ENCODE results near the gene GMDS. TPM values are rescaled to one million over a fixed set of nuclear protein-coding genes. Genes with fewer than 3 reads are reported as not detected.

GMDS gene
- total and polyA plus RNA-seq, 2 of the 4 experiments (the other 2 are of a cell fraction): 7.3 to 21.9 TPM

DNA sequence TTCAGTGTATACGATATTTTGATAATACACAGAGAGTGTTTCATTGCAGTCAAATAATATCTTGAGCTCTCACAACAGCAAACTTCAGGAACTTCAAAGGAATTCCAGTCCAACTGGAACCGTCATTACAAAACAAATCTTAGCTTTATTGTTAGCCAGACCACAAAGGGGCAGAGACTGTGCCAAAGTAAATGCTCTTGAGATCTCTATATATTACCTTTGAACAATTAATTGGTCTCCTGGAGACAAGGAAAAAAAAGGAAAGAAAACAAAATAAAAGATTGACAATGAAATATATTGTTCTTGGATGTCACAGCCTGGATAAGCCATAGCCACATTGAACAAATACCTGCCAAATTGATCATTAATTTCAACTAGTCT is 565.7 kb downstream of the GMDS start:
- no CpG with 5 or more reads among the region's 2 CpGs for WGBS, 2 experiments (ENCODE audit: extremely low coverage in 2 of 2, insufficient read length in 1 of 2)
- no peaks in the 10 kb centered on the region for H3K79me1 ChIP-seq (ENCODE audit: low read depth in 1 of 2, low read length in 2 of 2)
- no peak overlapping the region for H2BK5ac ChIP-seq (ENCODE audit: low read depth, low read length, poor library complexity, severe bottlenecking)
- H4K20me1 ChIP-seq (ENCODE audit: insufficient read depth, low read length): no peaks in the 10 kb centered on the region
- no peak overlapping the region for H4K91ac ChIP-seq (ENCODE audit: insufficient read depth, low read depth, low read length)
- no TSS peak for BruUV-seq (replicated peaks)
- H3K4me1 ChIP-seq (ENCODE audit: control insufficient read depth, insufficient read depth, low read length): peaks cover 8% of the 10 kb centered on the region
- H3K14ac ChIP-seq (replicated peaks; ENCODE audit: low read depth, low read length): no peak overlapping the region
- no peaks in the 10 kb centered on the region for H3K27me3 ChIP-seq (ENCODE audit: control insufficient read depth, insufficient read depth, low read length)
- H3K56ac ChIP-seq (ENCODE audit: extremely low read depth, insufficient read depth, low read length): no peak overlapping the region
- dilution Hi-C loops (cut with HindIII; ENCODE audit: low sequenced_read_pairs, unreplicated experiment): no loop called here
- H2BK20ac ChIP-seq (ENCODE audit: low read depth, low read length): no peak overlapping the region
- no peak overlapping the region for H4K8ac ChIP-seq (ENCODE audit: low read depth in 2 of 2, low read length in 2 of 2)
- no peaks in the 10 kb centered on the region for H3K9me3 ChIP-seq (ENCODE audit: control insufficient read depth, insufficient read depth, low read length)
- no peak overlapping the region for H2AK9ac ChIP-seq (replicated peaks; ENCODE audit: low read depth, low read length, poor library complexity)
- no peaks in the 10 kb centered on the region for H3K36me3 ChIP-seq (ENCODE audit: control insufficient read depth, insufficient read depth, low read length)
- no peak overlapping the region for H2AFZ ChIP-seq (replicated peaks; ENCODE audit: low read length, poor library complexity)
- no peak for DNase-seq
- H4K5ac ChIP-seq (ENCODE audit: low read depth, low read length): no peak overlapping the region
- in situ Hi-C loops (cut with MboI; ENCODE audit: low sequenced_read_pairs): no loop called here
- H3K4me2 ChIP-seq (ENCODE audit: low read depth, low read length): no peak overlapping the region
- no peak for ATAC-seq (ENCODE audit: low read depth)
- no peak overlapping the region for H2AK5ac ChIP-seq (ENCODE audit: low read depth, low read length)
- H3K4me3 ChIP-seq (ENCODE audit: insufficient read depth, low read depth, low read length): no peak overlapping the region
- H2BK15ac ChIP-seq (ENCODE audit: low read depth, low read length): no peak overlapping the region
- ChIA-PET CTCF (interaction anchor here (1.2 kb wide), 1 partner anchor 18 kb away, joined by 4 read pairs; no protein-coding TSS in a partner anchor), POLR2A (ENCODE audit: unreplicated experiment) (no interaction called here)
- H3K9ac ChIP-seq (ENCODE audit: low read depth, low read length): no peak overlapping the region
- H3K18ac ChIP-seq (ENCODE audit: low read depth, low read length): no peak overlapping the region
- intact Hi-C loops (cut with micrococcal nuclease): no loop called here
- no peak overlapping the region for H3K23ac ChIP-seq (ENCODE audit: low read depth, low read length)
- H2BK120ac ChIP-seq (ENCODE audit: low read depth, low read length): no peak overlapping the region
- H3K4ac ChIP-seq (ENCODE audit: low read depth, low read length): no peak overlapping the region
- H3K9me1 ChIP-seq (ENCODE audit: insufficient read depth, low read length): peaks cover 6% of the 10 kb centered on the region
- TF ChIP-seq BHLHE40 (IDR thresholded peaks at IDR 0.05; ENCODE audit: low read depth, low read length) (no peak), RAD21 (IDR thresholded peaks at IDR 0.05; ENCODE audit: low read length) (no peak), POLR2A (IDR thresholded peaks at IDR 0.05; ENCODE audit: low read depth, low read length) (no peak), CEBPB (IDR thresholded peaks at IDR 0.05; ENCODE audit: low read depth, low read length) (no peak), MXI1 (IDR thresholded peaks at IDR 0.05; ENCODE audit: borderline replicate concordance, low read depth, low read length) (no peak), RFX5 (IDR thresholded peaks at IDR 0.05; ENCODE audit: low read depth, low read length) (no peak), NFE2L2 (IDR thresholded peaks at IDR 0.05; ENCODE audit: low read depth, low read length) (no peak), MAZ (IDR thresholded peaks at IDR 0.05; ENCODE audit: borderline replicate concordance, low read depth, low read length) (no peak), FOS (IDR thresholded peaks at IDR 0.05; ENCODE audit: low read depth, low read length) (no peak), RCOR1 (IDR thresholded peaks at IDR 0.05; ENCODE audit: insufficient replicate concordance, low read length) (no peak), MAFK (IDR thresholded peaks at IDR 0.05; ENCODE audit: low read depth, low read length) (no peak), CHD1 (IDR thresholded peaks at IDR 0.05; ENCODE audit: low read depth, low read length) (no peak), SMC3 (IDR thresholded peaks at IDR 0.05; ENCODE audit: low read depth, low read length) (no peak)
- TF ChIP-seq, protein P1, sequence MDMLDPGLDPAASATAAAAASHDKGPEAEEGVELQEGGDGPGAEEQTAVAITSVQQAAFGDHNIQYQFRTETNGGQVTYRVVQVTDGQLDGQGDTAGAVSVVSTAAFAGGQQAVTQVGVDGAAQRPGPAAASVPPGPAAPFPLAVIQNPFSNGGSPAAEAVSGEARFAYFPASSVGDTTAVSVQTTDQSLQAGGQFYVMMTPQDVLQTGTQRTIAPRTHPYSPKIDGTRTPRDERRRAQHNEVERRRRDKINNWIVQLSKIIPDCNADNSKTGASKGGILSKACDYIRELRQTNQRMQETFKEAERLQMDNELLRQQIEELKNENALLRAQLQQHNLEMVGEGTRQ (IDR thresholded peaks at IDR 0.05; ENCODE audit: low read depth, low read length): no peak
- TF ChIP-seq, protein P2, sequence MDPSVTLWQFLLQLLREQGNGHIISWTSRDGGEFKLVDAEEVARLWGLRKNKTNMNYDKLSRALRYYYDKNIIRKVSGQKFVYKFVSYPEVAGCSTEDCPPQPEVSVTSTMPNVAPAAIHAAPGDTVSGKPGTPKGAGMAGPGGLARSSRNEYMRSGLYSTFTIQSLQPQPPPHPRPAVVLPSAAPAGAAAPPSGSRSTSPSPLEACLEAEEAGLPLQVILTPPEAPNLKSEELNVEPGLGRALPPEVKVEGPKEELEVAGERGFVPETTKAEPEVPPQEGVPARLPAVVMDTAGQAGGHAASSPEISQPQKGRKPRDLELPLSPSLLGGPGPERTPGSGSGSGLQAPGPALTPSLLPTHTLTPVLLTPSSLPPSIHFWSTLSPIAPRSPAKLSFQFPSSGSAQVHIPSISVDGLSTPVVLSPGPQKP (IDR thresholded peaks at IDR 0.05; ENCODE audit: borderline replicate concordance, low read depth, low read length): no peak
- TF ChIP-seq, protein P3, sequence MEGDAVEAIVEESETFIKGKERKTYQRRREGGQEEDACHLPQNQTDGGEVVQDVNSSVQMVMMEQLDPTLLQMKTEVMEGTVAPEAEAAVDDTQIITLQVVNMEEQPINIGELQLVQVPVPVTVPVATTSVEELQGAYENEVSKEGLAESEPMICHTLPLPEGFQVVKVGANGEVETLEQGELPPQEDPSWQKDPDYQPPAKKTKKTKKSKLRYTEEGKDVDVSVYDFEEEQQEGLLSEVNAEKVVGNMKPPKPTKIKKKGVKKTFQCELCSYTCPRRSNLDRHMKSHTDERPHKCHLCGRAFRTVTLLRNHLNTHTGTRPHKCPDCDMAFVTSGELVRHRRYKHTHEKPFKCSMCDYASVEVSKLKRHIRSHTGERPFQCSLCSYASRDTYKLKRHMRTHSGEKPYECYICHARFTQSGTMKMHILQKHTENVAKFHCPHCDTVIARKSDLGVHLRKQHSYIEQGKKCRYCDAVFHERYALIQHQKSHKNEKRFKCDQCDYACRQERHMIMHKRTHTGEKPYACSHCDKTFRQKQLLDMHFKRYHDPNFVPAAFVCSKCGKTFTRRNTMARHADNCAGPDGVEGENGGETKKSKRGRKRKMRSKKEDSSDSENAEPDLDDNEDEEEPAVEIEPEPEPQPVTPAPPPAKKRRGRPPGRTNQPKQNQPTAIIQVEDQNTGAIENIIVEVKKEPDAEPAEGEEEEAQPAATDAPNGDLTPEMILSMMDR (conservative IDR thresholded peaks at IDR 0.05; ENCODE audit: low read depth, low read length): no peak
- no peak overlapping the region for H3K27ac ChIP-seq (ENCODE audit: insufficient read depth, low read length)
